UCSD-AML1 (cell line): ENCODE measurements around the gene DNAL1.

Experiments used
- DNase-seq: peaks from one replicate; lab custom pipeline; 2025; ENCODE audit not compliant: unreplicated experiment; lab: John Stamatoyannopoulos, UW

The DNAL1 gene

GRCh38 chr14:73722581-73722980, 77.8 kb downstream of the DNAL1 start:
- no peak for DNase-seq

GRCh38 chr14:73723406-73723796, 78.6 kb downstream of the DNAL1 start:
- no peak for DNase-seq

- no peak for DNase-seq
Measured at GRCh38 chr14:73723797-73724661, 79.2 kb downstream of the DNAL1 start.

GRCh38 chr14:73724696-73725095, 79.9 kb downstream of the DNAL1 start:
- no peak for DNase-seq

- no peak for DNase-seq
Measured at GRCh38 chr14:73725116-73726024, 80.6 kb downstream of the DNAL1 start.

- no peak for DNase-seq
Measured at GRCh38 chr14:73726025-73726961, 81.5 kb downstream of the DNAL1 start.

- no peak for DNase-seq
Measured at GRCh38 chr14:73727166-73727565, 82.4 kb downstream of the DNAL1 start.

GRCh38 chr14:73728717-73729330, 84.0 kb downstream of the DNAL1 start:
- DNase-seq, result peak; percentile 90

- DNase-seq, result no peak
Measured at GRCh38 chr14:73729556-73730265, 84.9 kb downstream of the DNAL1 start.

- no peak for DNase-seq
Measured at GRCh38 chr14:73731111-73731510, 86.3 kb downstream of the DNAL1 start.

- DNase-seq, result no peak
Measured at GRCh38 chr14:73732006-73732405, 87.2 kb downstream of the DNAL1 start.

- DNase-seq, result no peak
Measured at GRCh38 chr14:73736842-73737241, 92.1 kb downstream of the DNAL1 start.

- no peak for DNase-seq
Measured at GRCh38 chr14:73738518-73739173, 93.9 kb downstream of the DNAL1 start.

GRCh38 chr14:73739174-73739898, 94.5 kb downstream of the DNAL1 start:
- no peak for DNase-seq

- no peak for DNase-seq
Measured at GRCh38 chr14:73739899-73740617, 95.3 kb downstream of the DNAL1 start.

GRCh38 chr14:73740618-73741326, 96.0 kb downstream of the DNAL1 start:
- DNase-seq, result no peak

GRCh38 chr14:73741386-73741875, 96.6 kb downstream of the DNAL1 start:
- peak; percentile 95 for DNase-seq
